T-helper 9 cell (primary cell): ENCODE results near the gene FNDC3A.
"Not testable (repeated sequence)": the region's sequence is repeated elsewhere in the genome, so short reads cannot be mapped to it uniquely, and the experiment has no call there.

Experiments
- DNase-seq: peaks from one replicate; pipeline ENCODE4 v3.0.0-alpha.2; 2020

FNDC3A gene

DNA sequence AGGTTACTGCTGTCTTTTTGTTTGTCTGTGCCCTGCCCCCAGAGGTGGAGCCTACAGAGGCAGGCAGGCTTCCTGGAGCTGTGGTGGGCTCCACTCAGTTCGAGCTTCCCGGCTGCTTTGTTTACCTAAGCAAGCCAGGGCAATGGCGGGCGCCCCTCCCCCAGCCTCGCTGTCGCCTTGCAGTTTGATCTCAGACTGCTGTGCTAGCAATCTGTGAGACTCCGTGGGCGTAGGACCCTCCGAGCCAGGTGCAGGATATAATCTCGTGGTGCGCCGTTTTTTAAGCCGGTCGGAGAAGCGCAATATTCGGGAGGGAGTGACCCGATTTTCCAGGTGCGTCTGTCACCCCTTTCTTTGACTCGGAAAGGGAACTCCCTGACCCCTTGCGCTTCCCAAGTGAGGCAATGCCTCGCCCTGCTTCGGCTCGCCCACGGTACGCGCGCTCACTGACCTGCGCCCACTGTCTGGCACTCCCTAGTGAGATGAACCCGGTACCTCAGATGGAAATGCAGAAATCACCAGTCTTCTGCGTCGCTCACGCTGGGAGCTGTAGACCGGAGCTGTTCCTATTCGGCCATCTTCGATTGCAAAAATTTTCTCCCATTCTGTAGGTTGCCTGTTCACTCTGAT lies 182.4 kb downstream of the FNDC3A start:
- DNase-seq, result not testable (repeated sequence)

DNA sequence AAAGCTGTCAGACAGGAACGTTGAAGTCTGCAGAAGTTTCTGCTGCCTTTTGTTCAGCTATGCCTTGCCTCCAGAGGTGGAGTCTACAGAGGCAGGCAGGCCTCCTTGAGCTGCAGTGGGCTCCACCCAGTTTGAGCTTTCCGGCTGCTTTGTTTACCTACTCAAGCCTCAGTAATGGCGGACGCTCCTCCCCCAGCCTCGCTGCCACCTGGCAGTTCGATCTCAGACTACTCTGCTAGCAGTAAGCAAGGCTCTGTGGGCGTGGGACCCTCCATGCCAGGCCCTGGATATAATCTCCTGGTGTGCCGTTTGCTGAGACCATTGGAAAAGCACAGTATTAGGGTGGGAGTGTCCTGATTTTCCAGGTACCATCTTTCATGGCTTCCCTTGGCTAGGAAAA lies 187.4 kb downstream of the FNDC3A start:
- DNase-seq, result not testable (repeated sequence)

DNA sequence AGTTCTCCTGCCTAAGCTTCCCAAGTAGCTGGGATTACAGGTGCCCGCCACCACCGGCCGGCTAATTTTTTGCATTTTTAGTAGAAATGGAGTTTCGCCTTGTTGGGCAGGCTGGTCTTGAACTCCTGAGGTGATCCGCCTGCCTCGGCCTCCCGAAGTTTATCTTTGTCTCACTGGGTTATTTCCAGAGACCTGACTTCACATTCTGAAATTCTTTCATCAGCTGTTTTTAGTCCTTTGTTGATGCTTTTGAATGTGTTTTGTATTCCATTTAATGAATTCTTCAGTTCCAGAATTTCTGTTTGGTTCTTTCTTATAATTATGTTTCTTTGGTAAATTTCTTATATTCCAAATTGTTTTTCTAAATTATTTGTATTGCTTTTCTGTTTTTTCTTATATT lies 189.0 kb downstream of the FNDC3A start:
- no peak for DNase-seq

DNA sequence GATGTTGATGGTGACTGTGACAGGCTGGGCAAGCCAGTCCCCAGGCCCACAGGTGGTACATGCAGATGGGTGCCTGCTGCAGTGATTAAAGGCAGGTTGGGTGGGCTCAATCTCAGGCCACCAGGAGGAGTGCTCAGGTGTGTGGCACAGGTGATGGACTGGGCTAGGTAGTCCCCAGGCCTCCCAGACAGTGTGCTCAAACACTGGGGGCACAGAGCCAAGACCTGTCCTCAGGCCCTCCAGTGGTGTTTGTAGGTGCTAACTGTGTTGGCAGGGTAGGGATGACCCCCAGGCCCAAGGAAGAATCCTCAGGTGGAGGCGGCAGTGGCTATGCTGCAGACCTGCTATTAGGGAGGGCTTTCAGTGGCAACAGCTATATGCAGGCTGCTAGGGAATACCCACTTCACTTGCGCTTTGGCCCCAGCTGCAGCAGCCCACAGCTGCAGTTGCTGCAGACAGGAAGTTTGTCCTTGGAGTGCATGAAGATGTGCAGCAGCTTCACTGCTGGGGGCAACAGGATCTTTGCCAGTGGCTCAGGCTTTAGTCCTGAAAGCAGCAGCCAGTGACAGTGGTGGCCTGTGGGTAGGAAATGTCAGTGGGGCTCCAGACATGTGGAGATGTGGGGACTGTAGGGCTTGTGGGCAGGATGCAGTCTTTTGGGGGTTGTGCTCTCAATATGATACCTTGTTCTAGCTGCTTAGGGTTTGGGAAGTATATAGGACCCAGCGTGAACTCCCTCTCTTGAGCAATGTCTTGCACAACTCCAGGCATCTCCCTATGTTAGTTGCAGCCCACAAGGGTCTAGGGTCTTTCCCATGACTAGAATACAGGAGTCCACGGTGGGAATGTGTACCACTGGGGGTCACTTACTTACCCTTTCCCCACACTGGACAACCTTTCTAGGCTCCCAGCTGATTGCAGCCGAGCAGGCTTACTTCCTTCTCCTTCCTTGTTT lies 190.4 kb downstream of the FNDC3A start:
- no peak for DNase-seq

DNA sequence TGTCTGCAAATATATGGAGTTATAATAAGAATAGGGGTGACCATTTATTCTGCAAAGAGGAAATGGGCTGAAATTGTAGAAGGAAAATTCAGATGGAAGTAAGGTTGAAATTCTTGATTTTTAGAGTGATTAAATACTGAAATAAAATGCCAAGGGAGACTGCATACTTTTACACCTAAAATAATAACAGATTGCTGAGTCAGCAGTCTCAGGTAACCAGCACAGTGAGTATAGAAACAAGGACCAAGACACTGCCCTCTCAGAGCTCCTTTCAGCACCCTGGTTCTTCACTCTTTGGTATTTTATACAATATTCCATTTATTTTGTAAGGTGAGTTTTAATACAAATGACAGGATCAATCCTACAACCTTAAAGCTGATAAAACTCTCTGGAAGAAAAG lies 195.6 kb downstream of the FNDC3A start:
- no peak for DNase-seq

DNA sequence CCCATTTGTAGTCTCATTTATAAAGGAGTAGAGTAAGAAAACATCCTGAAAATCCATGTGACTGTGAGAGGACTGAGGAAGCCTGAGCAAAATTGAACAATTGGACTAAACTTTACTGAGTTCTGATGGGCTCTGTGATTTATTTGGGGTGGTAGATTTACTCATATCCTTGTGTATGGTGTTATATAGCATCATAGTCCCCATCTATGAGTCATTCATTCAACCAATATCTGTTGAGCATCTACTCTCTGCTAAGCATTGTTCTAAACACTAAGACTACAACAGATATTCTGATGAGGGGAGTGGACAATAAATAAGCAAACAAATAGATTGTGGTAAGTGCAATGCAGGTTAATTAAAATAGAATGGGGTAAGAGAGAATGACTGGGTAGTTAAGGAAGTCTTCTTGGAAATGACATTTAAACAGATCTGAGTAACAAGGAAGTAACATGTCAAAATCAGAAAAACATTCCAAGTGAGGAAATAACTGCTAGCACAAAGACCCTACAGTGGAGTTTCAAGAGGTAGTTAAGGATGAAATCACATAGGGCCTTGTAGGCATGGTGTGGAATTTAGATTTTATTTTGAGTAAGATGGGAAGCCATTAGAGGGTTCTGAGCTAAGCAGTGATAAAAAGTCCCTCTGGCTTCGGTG lies 208.1 kb downstream of the FNDC3A start:
- no peak for DNase-seq

DNA sequence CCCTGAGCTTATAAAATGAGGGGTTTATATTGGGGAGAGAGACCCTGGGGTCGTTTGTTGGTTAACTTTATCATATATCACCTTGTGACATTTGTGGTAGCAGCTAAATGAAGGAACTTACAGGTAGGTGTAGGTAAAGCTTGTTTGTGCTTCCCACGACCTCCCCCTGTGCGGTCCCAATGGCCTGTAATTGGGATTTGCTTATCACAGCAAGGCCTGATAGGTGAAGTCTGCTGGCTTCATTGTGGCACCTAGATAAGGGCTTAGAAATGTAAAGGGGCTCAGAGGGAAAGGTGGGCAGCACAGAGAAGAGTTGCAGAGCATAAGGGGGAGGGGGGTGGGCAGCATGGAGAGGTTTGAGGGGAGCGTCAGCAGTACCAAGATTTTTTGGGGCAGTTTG lies 208.9 kb downstream of the FNDC3A start:
- no peak for DNase-seq

DNA sequence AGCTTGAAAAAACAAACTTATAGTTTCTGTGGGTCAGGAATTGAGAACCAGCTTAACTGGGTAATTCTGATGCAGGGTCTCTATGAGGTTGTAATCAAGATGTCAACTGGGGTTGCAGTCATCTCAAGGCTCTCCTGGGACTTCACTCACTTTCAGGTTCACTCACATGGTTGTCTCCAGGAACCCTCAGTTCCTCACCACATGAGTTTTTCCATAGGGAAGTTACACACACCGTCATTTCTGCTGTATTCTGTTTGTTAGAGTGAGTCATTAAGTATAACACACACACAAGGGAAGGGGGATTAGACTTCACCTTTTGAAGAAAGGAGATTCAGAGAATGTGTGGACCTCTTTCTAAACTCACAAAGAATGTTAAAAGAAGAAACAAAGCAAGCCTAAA lies 209.6 kb downstream of the FNDC3A start:
- no peak for DNase-seq

DNA sequence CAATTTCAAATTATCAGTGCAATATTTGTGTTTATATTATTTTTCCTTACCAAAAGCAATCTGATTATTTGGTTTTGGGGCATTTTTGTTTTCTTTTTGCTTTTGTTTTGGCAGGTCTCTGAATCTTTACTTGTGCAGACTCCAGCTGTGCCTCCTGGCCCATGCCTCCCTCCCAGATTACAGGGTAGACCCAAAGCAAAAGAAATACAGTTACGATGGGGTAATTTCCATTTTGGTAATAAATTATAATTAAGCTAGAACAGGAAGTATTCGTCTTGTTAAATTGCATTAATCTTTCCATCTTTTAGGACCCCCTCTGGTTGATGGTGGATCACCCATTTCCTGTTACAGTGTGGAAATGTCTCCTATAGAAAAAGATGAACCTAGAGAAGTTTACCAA lies 215.2 kb downstream of the FNDC3A start:
- DNase-seq, result no peak

DNA sequence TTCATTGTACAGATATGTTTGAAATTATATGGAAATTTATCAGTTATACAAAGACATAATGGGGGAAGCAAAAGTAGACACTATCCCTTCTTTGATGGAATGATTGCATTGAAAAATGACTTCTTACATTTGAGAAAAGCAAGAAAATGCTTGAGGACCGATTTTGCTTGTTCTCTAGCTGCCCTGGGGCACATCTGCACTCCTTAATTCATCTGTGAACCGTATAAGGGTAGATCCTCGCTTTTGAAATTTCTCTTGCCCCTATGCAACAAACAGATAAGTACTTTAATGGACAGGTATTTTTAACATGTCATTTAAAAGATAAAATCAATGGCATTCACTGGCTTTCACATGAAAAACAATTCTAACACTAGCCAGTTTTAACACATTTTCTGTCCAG lies 230.9 kb downstream of the FNDC3A start:
- DNase-seq, result no peak

DNA sequence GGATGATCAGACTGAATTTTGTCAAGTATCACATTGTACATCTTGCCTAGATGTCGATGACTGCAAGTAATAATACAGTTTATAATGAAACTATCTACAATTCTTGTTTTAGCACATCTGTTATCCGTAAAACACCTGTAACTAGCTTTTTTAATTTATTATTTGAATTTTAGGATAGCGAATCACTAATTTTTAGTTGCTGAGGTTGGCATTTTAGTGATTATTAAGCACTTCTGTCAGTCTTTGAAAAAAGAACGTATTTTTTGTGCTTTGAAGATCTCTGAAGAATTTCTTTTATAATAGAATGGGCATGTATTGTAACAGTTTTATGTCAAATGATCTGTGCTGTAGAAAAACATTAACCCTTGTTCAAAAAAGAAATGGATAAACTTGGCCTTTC lies 232.9 kb downstream of the FNDC3A start:
- no peak for DNase-seq

DNA sequence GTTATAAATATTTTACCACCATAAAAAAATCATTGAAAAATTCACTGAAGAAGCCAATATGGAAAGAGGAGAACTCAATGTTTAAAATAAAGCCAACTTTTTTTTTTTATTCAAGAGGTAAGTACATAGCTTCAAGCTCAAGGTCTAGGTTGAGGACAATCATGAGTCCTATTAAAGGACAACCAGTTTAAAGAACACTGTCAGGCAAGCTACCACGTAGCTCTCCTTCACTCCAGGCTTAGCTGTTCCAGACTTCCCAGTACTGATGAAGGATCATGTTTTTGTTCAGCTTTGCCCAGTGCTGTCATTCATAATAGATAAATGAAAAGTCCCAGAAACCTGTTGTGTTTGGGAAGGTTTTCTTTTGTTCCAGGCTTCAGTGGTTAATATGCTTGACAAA lies 234.4 kb downstream of the FNDC3A start:
- DNase-seq, result no peak

DNA sequence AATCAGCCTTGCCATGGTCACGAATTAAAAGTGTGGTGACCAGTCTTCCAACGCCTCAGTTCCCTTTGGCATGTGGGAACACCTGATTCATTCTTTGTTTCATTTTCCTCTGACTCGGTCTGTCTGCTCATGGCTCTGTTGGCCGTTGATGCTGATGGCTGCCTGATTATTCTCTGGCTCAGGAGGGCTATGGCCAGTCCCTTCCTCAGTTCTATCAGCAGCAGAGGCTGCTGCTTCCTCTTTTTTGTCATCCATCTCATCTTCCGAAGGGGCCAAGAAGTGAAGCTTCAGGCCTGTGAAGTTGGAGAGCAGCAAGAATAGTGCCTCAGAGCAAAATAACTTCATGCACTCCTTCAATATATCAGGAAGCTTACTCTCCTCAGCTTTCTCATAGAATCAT lies 235.0 kb downstream of the FNDC3A start:
- DNase-seq, result no peak

DNA sequence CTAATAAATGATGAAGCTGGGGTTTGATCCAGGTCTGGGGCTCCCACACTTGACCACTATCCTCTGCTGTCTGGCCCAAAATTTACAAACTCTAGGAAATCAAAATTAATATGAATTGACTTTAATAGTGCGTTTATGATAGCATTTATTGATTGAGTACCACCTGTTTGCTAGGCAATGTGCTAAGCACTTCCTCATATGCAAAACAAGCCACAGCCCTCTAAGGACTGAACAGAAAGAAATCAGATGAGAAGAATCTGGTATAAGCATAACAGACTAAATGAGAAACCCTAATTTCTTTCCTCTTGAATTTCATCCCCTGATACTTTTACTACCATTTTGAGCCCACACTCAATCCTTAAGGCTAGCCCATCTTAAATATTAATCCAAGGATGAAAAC lies 237.8 kb downstream of the FNDC3A start:
- DNase-seq, result no peak

DNA sequence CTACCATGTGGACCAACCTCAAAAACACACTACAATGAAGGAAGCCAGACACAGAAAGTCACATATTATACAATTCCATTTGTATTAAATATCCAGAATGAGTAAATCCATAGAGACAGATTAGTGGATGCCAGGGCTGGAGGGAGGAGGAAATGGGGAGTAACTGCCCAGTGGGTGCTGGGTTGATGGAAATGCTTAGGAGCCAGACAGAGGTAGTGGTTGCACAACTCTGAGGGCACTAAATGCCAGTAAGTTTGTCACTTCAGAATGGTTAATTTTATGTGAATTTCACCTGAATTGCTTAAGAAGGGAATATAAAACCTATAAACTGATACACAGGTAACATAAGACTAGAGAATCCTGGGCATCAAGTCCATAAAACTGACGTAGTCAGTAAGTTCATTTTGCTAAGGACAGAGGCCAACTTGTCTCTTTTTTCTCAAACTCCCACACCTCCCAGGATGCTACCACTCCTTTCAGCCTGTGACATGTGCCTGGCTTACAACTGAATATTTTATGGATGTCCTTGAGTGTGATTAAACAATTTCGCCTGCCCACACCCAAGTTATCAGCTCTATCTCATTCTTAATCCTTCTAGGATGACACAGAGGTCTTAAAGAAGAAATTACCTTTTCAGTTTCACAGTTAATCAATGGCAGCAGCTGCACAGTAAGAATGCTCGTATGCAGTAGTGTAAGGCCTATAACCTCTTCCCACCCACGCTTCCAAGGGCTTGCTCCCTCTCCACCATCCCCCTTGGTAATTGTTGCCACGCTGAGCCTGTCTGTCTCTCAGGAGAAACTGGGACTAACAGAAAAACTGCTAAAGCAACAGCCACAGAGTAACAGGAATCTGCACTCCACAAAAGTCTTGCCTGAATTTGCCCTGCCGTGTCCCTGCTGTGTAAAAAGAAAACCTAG lies 238.5 kb downstream of the FNDC3A start:
- no peak for DNase-seq

DNA sequence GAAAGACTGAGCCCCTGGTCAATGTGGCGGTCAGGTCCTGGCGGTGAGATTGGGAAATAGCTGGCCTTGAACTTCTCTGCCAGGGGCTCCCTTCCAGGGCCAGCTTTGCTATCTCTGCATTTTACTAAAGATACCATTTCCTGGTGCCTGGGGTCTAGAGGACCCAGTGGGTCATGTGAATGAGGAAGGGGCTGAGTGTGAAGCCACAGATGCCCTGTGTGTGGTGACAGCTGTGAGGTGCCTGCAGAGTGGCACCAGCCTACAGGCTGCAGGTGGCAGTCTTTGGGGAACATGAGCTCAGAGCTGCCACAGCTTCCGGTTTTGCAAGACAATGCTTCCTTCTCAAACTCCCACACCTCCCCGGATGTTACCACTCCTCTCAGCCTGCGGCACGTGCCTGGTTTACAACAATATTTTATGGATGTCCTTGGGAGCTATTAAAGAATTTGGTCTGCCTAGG lies 239.2 kb downstream of the FNDC3A start:
- DNase-seq, result peak; percentile 13

DNA sequence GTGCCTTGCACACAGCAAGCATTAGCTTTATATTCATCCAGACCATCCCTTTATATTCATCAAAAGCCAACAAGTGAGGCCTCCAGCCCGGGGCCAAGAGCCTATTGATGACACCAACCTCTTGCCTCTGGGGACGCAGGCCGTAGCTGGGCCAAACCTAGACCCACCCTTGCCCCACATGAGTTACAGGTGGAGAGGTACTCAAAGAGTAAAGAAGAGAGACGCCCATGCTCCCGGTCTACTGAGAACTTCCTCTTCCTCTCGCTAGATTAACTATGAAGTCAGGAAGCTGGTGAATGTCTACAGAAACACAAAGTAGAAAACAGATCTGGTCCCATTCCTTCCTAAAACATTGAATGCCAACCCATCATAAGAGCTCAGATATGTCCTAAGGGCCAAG lies 240.6 kb downstream of the FNDC3A start:
- no peak for DNase-seq

DNA sequence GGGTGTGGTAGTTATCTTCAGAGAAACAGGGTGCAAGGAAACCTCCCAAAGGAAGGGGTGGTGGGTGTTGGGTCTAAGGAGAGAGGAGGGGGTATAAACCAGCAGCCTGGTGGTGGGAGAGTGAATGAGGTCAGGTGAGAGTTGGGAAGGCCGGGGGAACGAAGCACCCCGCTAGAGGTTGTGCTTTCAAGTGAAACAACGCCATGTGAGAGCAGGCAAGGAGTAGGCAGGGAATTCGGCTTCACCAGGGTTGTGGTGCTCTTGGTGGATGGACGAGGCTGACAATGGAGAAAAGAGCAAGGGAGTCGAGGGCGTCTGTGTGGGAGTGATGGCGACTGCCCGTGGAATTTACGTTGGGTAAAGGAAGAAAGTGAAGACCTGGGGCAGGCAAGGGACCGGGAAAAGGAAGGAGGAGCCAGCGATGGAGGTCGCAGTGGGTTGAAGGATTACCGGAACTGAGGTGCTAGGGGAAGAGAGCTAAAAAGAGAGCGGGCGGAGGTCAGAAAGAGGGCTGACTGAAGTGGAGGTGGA lies 242.3 kb downstream of the FNDC3A start:
- no peak for DNase-seq

DNA sequence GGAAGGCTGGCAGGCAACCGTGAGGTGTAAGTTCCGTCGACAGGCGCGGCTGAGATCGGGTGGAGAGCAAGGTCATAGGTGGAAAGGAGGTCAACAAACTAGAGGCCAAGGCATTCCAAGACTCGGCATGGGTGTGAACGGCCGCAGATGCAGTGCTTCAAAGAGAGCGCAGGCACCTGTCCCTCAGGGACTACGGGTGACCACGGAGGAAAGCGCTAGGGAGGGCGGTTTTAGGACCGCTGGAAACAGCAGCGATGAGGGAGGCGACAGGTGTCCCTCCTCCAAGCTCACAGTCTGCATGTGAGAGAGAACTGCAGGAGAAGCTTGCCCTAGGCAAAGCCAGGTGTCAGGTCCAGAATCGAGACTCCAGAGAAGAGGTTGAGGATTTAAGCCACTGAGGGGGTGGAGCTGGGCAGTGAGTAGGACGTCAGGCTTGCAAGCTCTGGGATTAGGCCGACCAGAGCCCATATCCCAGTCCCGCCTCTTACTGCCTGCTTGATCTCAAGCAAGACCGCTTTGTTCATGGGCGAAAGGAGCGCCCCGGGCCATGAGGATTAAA lies 242.9 kb downstream of the FNDC3A start:
- no peak for DNase-seq

DNA sequence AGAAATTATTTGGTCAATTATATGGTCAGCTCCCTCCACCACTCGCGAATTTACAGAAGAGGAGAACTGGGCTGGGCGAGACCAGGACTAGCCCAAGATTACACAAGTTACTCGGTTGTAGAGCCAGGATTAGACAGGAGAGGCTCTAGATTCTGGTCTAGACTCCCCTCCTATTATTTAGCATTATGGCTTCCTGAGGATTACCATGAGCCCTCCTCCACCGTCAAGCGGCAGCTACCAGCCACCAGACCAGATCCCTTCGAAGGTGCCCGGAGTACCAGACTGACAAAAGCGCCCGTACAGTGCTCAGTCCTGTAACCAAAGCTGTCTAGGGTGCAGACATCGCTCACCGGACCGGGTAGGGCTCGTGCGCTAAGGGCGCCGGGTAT lies 243.9 kb downstream of the FNDC3A start:
- no peak for DNase-seq

DNA sequence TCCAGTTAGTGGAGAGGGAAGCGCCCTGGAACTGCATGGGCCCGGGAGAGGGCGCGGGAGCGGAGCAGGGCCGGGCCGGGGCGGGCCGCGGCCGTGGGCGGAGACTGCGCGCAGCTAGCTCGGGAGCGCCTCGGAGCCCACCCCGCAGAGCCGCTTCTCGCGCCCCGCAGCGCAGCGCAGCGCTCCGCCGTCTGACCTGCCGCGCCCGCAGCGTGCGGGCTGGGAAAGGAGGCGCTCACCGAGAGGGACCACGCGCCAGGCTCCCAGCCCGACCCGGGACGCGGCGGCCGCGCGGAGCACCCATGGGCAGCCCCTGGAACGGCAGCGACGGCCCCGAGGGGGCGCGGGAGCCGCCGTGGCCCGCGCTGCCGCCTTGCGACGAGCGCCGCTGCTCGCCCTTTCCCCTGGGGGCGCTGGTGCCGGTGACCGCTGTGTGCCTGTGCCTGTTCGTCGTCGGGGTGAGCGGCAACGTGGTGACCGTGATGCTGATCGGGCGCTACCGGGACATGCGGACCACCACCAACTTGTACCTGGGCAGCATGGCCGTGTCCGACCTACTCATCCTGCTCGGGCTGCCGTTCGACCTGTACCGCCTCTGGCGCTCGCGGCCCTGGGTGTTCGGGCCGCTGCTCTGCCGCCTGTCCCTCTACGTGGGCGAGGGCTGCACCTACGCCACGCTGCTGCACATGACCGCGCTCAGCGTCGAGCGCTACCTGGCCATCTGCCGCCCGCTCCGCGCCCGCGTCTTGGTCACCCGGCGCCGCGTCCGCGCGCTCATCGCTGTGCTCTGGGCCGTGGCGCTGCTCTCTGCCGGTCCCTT lies 244.5 kb downstream of the FNDC3A start, which contains the start of gene MLNR:
TSS of gene MLNR (plus strand) at position 303 of the 820 bp plus-strand sequence. CDS start at position 303, 0 bp downstream.
- DNase-seq, result peak; percentile 17
